MM.1S (cell line): ENCODE data around the gene MIOX.
A peak's percentile ranks its signal among the peaks of the same experiment; 100 is the strongest.

Source experiments
- DNase-seq: peaks from one replicate; pipeline ENCODE4 v3.0.0-alpha.2; 2015
- H2AFZ ChIP-seq: fragments of 300-600 bp; sonication (generic); 2 replicates; pipeline ENCODE4 v1.6.0; 2016; ENCODE audit warnings: antibody characterized with exemption, low read length
- H3F3A ChIP-seq: fragments of 300-600 bp; sonication (generic); 2 replicates; pipeline ENCODE4 v1.6.1; 2016; ENCODE audit warnings: mild to moderate bottlenecking, antibody characterized with exemption, low read length, moderate library complexity, mixed read lengths; ENCODE audit not compliant: insufficient read depth
- H3K27ac ChIP-seq: fragments of 300-600 bp; sonication (generic); 2 replicates; pipeline ENCODE4 v1.5.1; 2016; ENCODE audit warnings: mild to moderate bottlenecking, low read length
- H3K27me3 ChIP-seq: fragments of 300-600 bp; sonication (generic); replicated peaks from 2 replicates; pipeline ENCODE4 v1.6.0; 2016; ENCODE audit warnings: low read length; ENCODE audit not compliant: insufficient read depth
- H3K36me3 ChIP-seq: fragments of 300-600 bp; sonication (generic); replicated peaks from 2 replicates; pipeline ENCODE4 v1.6.1; 2016; ENCODE audit warnings: mild to moderate bottlenecking, low read length, mixed read lengths; ENCODE audit not compliant: insufficient read depth
- H3K4me1 ChIP-seq: fragments of 300-600 bp; sonication (generic); 2 replicates; pipeline ENCODE4 v1.6.1; 2016; ENCODE audit warnings: low read length, mixed read lengths
- H3K4me2 ChIP-seq: fragments of 300-600 bp; sonication (generic); 2 replicates; pipeline ENCODE4 v1.6.0; 2016; ENCODE audit warnings: low read depth, low read length
- H3K4me3 ChIP-seq: fragments of 300-600 bp; sonication (generic); 2 replicates; pipeline ENCODE4 v1.5.1; 2016; ENCODE audit warnings: low read length, mixed read lengths
- H3K79me2 ChIP-seq: fragments of 300-600 bp; sonication (generic); 2 replicates; pipeline ENCODE4 v1.6.1; 2016; ENCODE audit warnings: mixed run types, low read length, mixed read lengths
- H3K9ac ChIP-seq: fragments of 300-600 bp; sonication (generic); 2 replicates; pipeline ENCODE4 v1.6.1; 2016; ENCODE audit warnings: low read length, mixed read lengths
- H3K9me2 ChIP-seq: fragments of 300-600 bp; sonication (generic); replicated peaks from 2 replicates; pipeline ENCODE4 v1.6.1; 2016; ENCODE audit warnings: mild to moderate bottlenecking, low read length, mixed read lengths; ENCODE audit not compliant: insufficient read depth
- H3K9me3 ChIP-seq: fragments of 300-600 bp; sonication (generic); replicated peaks from 2 replicates; pipeline ENCODE4 v1.6.1; 2016; ENCODE audit warnings: mild to moderate bottlenecking, low read length, mixed read lengths; ENCODE audit not compliant: insufficient read depth
- H4K20me1 ChIP-seq: fragments of 300-600 bp; sonication (generic); 2 replicates; pipeline ENCODE4 v1.6.1; 2016; ENCODE audit warnings: mild to moderate bottlenecking, low read length, moderate library complexity, mixed read lengths; ENCODE audit not compliant: insufficient read depth
- EZH2 ChIP-seq: fragments of 300-600 bp; sonication (generic); optimal IDR thresholded peaks from 2 replicates; pipeline ENCODE3; 2017; ENCODE audit warnings: low read depth, mild to moderate bottlenecking, antibody characterized with exemption, low read length, mixed read lengths
- EZH2phosphoT487 ChIP-seq: fragments of 300-600 bp; sonication (generic); IDR thresholded peaks from 2 replicates; pipeline ENCODE4 v1.6.1; 2018; ENCODE audit warnings: antibody characterized with exemption, low read length
- TF ChIP-seq, protein P1 (sequence below): fragments of 300-600 bp; sonication (generic); IDR thresholded peaks from 2 replicates; pipeline ENCODE4 v1.5.1; 2016; ENCODE audit warnings: antibody characterized with exemption, low read length, mixed read lengths

The MIOX gene

DNA sequence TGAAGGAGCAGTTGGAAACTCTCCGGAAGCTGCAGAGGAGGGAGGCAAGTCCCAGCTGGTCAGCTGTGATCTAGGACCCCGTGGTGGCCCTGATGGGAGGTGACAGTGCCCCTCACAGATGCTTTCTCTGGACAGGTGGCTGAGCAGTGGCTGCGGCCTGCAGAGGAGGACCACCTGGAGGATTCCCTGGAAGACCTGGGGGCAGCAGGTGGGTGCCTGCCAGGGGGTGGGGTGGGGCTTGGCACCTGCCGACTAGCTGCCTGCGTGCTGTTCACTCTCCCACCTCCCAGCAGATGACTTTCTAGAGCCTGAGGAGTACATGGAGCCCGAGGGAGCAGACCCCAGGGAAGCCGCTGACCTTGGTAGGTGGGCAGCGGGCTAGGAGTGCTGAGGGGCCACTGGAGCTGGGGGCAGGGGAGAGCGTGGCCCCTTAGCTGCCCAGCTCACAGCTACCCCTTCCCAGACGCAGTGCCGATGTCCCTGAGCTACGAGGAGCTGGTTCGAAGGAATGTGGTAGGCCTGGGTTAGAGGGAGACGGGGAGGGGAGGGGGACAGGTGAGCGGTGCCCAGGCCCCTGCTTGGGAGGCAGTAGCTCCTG is 35.6 kb downstream of the MIOX start:
- TF ChIP-seq, protein P1, sequence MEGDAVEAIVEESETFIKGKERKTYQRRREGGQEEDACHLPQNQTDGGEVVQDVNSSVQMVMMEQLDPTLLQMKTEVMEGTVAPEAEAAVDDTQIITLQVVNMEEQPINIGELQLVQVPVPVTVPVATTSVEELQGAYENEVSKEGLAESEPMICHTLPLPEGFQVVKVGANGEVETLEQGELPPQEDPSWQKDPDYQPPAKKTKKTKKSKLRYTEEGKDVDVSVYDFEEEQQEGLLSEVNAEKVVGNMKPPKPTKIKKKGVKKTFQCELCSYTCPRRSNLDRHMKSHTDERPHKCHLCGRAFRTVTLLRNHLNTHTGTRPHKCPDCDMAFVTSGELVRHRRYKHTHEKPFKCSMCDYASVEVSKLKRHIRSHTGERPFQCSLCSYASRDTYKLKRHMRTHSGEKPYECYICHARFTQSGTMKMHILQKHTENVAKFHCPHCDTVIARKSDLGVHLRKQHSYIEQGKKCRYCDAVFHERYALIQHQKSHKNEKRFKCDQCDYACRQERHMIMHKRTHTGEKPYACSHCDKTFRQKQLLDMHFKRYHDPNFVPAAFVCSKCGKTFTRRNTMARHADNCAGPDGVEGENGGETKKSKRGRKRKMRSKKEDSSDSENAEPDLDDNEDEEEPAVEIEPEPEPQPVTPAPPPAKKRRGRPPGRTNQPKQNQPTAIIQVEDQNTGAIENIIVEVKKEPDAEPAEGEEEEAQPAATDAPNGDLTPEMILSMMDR: no peak
- TF ChIP-seq EZH2: no peak
- no peak for TF ChIP-seq EZH2phosphoT487
- Histone ChIP-seq H3K4me2 (no peak overlapping the region), H3K4me3 (no peak overlapping the region), H3K4me1 (peaks cover 18% of the 10 kb centered on the region), H2AFZ (no peak overlapping the region), H3K9me3 (no peaks in the 10 kb centered on the region), H3K79me2 (peaks cover 49% of the 10 kb centered on the region), H3K27me3 (no peaks in the 10 kb centered on the region), H3K9ac (no peak overlapping the region), H3K9me2 (no peaks in the 10 kb centered on the region), H3K27ac (no peak overlapping the region), H3F3A (peaks cover 14% of the 10 kb centered on the region; the same call in 1 of the 2 replicates), H4K20me1 (no peaks in the 10 kb centered on the region), H3K36me3 (no peaks in the 10 kb centered on the region)
- DNase-seq: peak; percentile 5

DNA sequence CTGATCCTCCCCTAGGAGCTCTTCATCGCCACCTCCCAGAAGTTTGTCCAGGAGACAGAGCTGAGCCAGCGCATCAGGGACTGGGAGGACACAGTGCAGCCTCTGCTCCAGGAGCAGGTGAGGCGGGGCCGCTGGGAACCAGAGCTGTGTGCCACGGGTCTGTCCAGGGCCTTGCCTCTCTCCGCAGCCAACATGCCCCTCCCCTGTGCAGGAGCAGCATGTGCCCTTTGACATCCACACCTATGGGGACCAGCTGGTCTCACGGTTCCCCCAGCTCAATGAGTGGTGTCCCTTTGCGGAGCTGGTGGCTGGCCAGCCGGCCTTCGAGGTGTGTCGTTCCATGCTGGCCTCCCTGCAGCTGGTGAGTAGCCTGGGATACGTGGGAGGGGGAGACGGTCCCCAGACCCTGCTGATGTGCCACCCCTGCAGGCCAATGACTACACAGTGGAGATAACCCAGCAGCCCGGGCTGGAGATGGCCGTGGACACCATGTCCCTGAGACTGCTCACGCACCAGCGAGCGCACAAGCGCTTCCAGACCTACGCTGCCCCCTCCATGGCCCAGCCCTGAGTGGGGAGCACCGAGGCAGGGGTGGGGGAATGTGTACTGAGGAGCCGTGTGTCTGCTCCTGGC is 36.3 kb downstream of the MIOX start:
- H3K9me3 ChIP-seq: no peaks in the 10 kb centered on the region

DNA sequence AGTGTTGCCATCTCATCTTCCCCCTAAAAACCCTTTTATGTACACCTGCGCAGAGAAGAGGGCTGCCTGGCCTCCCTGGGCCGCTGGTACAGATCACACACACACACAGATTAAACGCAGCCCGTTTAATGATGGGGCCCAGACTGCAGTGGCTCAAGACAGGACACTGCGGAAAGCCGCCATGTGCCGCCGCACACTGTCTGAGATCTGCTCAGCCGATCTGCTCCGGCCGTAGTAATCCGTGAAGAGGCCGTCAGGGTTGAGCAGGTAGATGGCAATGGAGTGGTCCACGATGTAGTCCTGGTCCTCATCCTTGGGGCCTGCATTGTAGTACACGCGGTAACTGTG is 36.8 kb downstream of the MIOX start:
- peaks cover 41% of the 10 kb centered on the region for H3K79me2 ChIP-seq
- H3K9ac ChIP-seq: no peak overlapping the region
- H3F3A ChIP-seq: peaks cover 23% of the 10 kb centered on the region
- no peaks in the 10 kb centered on the region for H3K9me3 ChIP-seq
- no peaks in the 10 kb centered on the region for H4K20me1 ChIP-seq
- H3K9me2 ChIP-seq: no peaks in the 10 kb centered on the region
- H3K4me3 ChIP-seq: no peak overlapping the region
- H3K4me1 ChIP-seq: peaks cover 18% of the 10 kb centered on the region
- no peak for TF ChIP-seq EZH2
- TF ChIP-seq, protein P1: no peak
- no peak for TF ChIP-seq EZH2phosphoT487
- no peak overlapping the region for H3K27ac ChIP-seq
- H2AFZ ChIP-seq: no peak overlapping the region
- no peaks in the 10 kb centered on the region for H3K36me3 ChIP-seq
- no peak for DNase-seq
- peak overlapping the region; percentile 90; the same call in 1 of the 2 replicates for H3K4me2 ChIP-seq
- no peaks in the 10 kb centered on the region for H3K27me3 ChIP-seq

More for the DNA sequence above, 36.3 kb downstream of the MIOX start:
- Histone ChIP-seq H3K4me3 (no peak overlapping the region), H3K4me1 (peaks cover 18% of the 10 kb centered on the region), H3K9me2 (no peaks in the 10 kb centered on the region), H3K27ac (no peak overlapping the region), H2AFZ (no peak overlapping the region), H3K4me2 (no peak overlapping the region), H3K36me3 (no peaks in the 10 kb centered on the region), H3K79me2 (peaks cover 43% of the 10 kb centered on the region), H3K27me3 (no peaks in the 10 kb centered on the region), H4K20me1 (no peaks in the 10 kb centered on the region), H3F3A (peaks cover 20% of the 10 kb centered on the region; the same call in 1 of the 2 replicates), H3K9ac (no peak overlapping the region)
- no peak for DNase-seq
- TF ChIP-seq EZH2: no peak
